ENCODE data around the gene WDR46. TPM values are rescaled to one million over a fixed set of nuclear protein-coding genes. Genes with fewer than 3 reads are reported as not detected.

WDR46 gene
- total and polyA plus RNA-seq, 7 donors, result 15.3 to 51.2 (median 35.7) TPM

GRCh38 chr6:33299237-33299944 is 10.4 kb upstream of the WDR46 start:
- Histone ChIP-seq H3K4me3 (peak overlapping the region; percentile 62 to 93 (median 84)), H3K27ac (peak overlapping the region; percentile 95 to 98 (median 97)), H3K36me3 (peaks cover 10 to 59% (median 33%) of the 10 kb centered on the region in 4 donors), H3K9me3 (no peaks in the 10 kb centered on the region), H3K27me3 (no peaks in the 10 kb centered on the region), H3K4me1 (peaks cover 0 to 37% (median 24%) of the 10 kb centered on the region in 4 donors)
- peak; percentile 96 for DNase-seq
- intact Hi-C loops (cut with DNase I), result loop anchor here (1.0 to 5.0 kb wide), 3 partner anchors 15 to 128 kb away; partner anchors contain the start of genes B3GALT4 and TAPBP
- TF ChIP-seq CTCF (IDR thresholded peaks at IDR 0.05) (peak; percentile 39 to 79 (median 72)), POLR2A (IDR thresholded peaks at IDR 0.05) (peak; percentile 69 to 80), EP300 (IDR thresholded peaks at IDR 0.05) (peak in 1 of 4 donors; percentile 21), POLR2AphosphoS5 (IDR thresholded peaks at IDR 0.05) (peak; percentile 78 to 93 (median 90))
- 0% methylated on average over 54 of the region's 54 CpGs for WGBS, 2 donors

- Histone ChIP-seq H3K27me3 (no peaks in the 10 kb centered on the region), H3K9me3 (no peaks in the 10 kb centered on the region), H3K36me3 (peaks cover 10 to 58% (median 30%) of the 10 kb centered on the region in 4 donors), H3K4me3 (peak within 1 kb of the TSS; percentile 62 to 93 (median 84)), H3K4me1 (peaks cover 0 to 37% (median 24%) of the 10 kb centered on the region in 4 donors), H3K27ac (peak within 1 kb of the TSS; percentile 95 to 98 (median 97))
- no peak for TF ChIP-seq CTCF (IDR thresholded peaks at IDR 0.05)
- no peak for TF ChIP-seq EP300 (IDR thresholded peaks at IDR 0.05)
- peak in 1 of 4 donors; percentile 6 for TF ChIP-seq POLR2AphosphoS5 (IDR thresholded peaks at IDR 0.05)
- TF ChIP-seq POLR2A (IDR thresholded peaks at IDR 0.05), result no peak
- intact Hi-C loops (cut with DNase I), result loop anchor here (1.0 to 5.0 kb wide), 3 partner anchors 15 to 128 kb away; partner anchors contain the start of genes B3GALT4 and TAPBP
- 0 to 1% methylated on average over 34 of the region's 34 CpGs for WGBS, 2 donors
- peak; percentile 94 for DNase-seq
Measured at GRCh38 chr6:33298773-33299236, 9.8 kb upstream of the WDR46 start, which contains the start of gene RGL2. RGL2 (minus strand) TSS chr6:33298942; CDS start chr6:33298610, 332 bp downstream.

GRCh38 chr6:33297956-33298772 is 9.1 kb upstream of the WDR46 start:
- Histone ChIP-seq H3K36me3 (peaks cover 10 to 58% (median 31%) of the 10 kb centered on the region in 4 donors), H3K27me3 (no peaks in the 10 kb centered on the region), H3K9me3 (no peaks in the 10 kb centered on the region), H3K27ac (peak overlapping the region; percentile 95 to 98 (median 97)), H3K4me1 (peaks cover 0 to 37% (median 24%) of the 10 kb centered on the region in 4 donors), H3K4me3 (peak overlapping the region; percentile 62 to 93 (median 84))
- 1% methylated on average over 42 of the region's 42 CpGs for WGBS, 2 donors
- TF ChIP-seq POLR2AphosphoS5 (IDR thresholded peaks at IDR 0.05), result peak in 3 of 4 donors; percentile 57 to 85 (median 75)
- TF ChIP-seq CTCF (IDR thresholded peaks at IDR 0.05), result no peak
- peak in 1 of 2 donors; percentile 25 for TF ChIP-seq POLR2A (IDR thresholded peaks at IDR 0.05)
- TF ChIP-seq EP300 (IDR thresholded peaks at IDR 0.05), result no peak
- intact Hi-C loops (cut with DNase I), result loop anchor here (2.0 to 5.0 kb wide), 2 partner anchors 21 to 129 kb away; partner anchors contain the start of gene B3GALT4
- DNase-seq, result peak; percentile 90

GRCh38 chr6:33297406-33297955 is 8.4 kb upstream of the WDR46 start:
- no peak for DNase-seq
- Histone ChIP-seq H3K4me1 (peaks cover 0 to 37% (median 24%) of the 10 kb centered on the region in 4 donors), H3K36me3 (peaks cover 14 to 58% (median 29%) of the 10 kb centered on the region in 4 donors), H3K9me3 (no peaks in the 10 kb centered on the region), H3K27ac (peak overlapping the region; percentile 95 to 98 (median 97)), H3K27me3 (no peaks in the 10 kb centered on the region), H3K4me3 (peak overlapping the region; percentile 62 to 93 (median 84))
- 4 to 6% methylated on average over 16 of the region's 16 CpGs for WGBS, 2 donors
- TF ChIP-seq CTCF (IDR thresholded peaks at IDR 0.05), result no peak
- TF ChIP-seq POLR2A (IDR thresholded peaks at IDR 0.05), result no peak
- intact Hi-C loops (cut with DNase I), result loop anchor here (5.0 kb wide), 1 partner anchor 130 kb away; no protein-coding TSS in a partner anchor

All from sigmoid colon (tissue), 7 donors.